SK-N-MC (cell line): ENCODE measurements around the gene NPC1.
"Not testable (repeated sequence)": the region's sequence is repeated elsewhere in the genome, so short reads cannot be mapped to it uniquely, and the experiment has no call there.

ENCODE experiments used
- DNase-seq: peaks from one replicate; pipeline ENCODE4 v3.0.0-alpha.2; 2011; ENCODE audit warnings: low read depth, low spot score
- H3K27ac ChIP-seq: fragments of 200-600 bp; sonication (generic); 2 replicates; pipeline ENCODE4 v1.5.1; 2016; ENCODE audit warnings: mixed run types
- H3K36me3 ChIP-seq: fragments of 200-600 bp; sonication (generic); 2 replicates; pipeline ENCODE4 v1.6.1; 2017; ENCODE audit warnings: antibody characterized with exemption, low read length, mixed read lengths; ENCODE audit not compliant: insufficient read depth
- H3K4me3 ChIP-seq: fragments of 200-600 bp; sonication (generic); 2 replicates; pipeline ENCODE4 v1.5.1; 2016
- H3K9ac ChIP-seq: fragments of 200-600 bp; sonication (generic); 2 replicates; pipeline ENCODE4 v1.8.0; 2017; ENCODE audit warnings: mixed run types, mixed read lengths; ENCODE audit not compliant: insufficient read length
- H3K9me3 ChIP-seq: fragments of 200-600 bp; sonication (generic); 2 replicates; pipeline ENCODE4 v1.6.1; 2017; ENCODE audit warnings: low read depth, mild to moderate bottlenecking, antibody characterized with exemption, low read length, moderate library complexity, mixed read lengths
- EZH2 ChIP-seq: fragments of 200-600 bp; sonication (generic); IDR thresholded peaks from one replicate; pipeline ENCODE4 v1.6.1; 2017; ENCODE audit warnings: antibody characterized with exemption
- FOXP2 ChIP-seq: optimal IDR thresholded peaks from 2 replicates; pipeline ENCODE3; 2011; ENCODE audit warnings: mild to moderate bottlenecking, moderate library complexity; ENCODE audit not compliant: insufficient read depth; ENCODE audit errors: extremely low read length, control extremely low read depth
- POLR2AphosphoS5 ChIP-seq: IDR thresholded peaks from 2 replicates; pipeline ENCODE4 v1.6.1; 2012; ENCODE audit warnings: mild to moderate bottlenecking, low read depth, low read length, borderline replicate concordance

The NPC1 gene

GRCh38 chr18:23502516-23503037 lies 83.7 kb downstream of the NPC1 start:
- H3K27ac ChIP-seq = 0 out of 2 replicates have a peak overlapping the region, but pooled peaks have one; percentile 42
- H3K9me3 ChIP-seq = no peaks in the 10 kb centered on the region
- peak overlapping the region; percentile 88 for H3K9ac ChIP-seq
- TF ChIP-seq FOXP2 (no peak), POLR2AphosphoS5 (no peak), EZH2 (no peak)
- DNase-seq = no peak
- H3K4me3 ChIP-seq = peak overlapping the region; percentile 96
- no peaks in the 10 kb centered on the region for H3K36me3 ChIP-seq

- no peak overlapping the region for H3K9ac ChIP-seq
- no peaks in the 10 kb centered on the region for H3K9me3 ChIP-seq
- H3K27ac ChIP-seq = no peak overlapping the region
- no peak overlapping the region for H3K4me3 ChIP-seq
- H3K36me3 ChIP-seq = no peaks in the 10 kb centered on the region
- TF ChIP-seq POLR2AphosphoS5 (no peak), EZH2 (no peak), FOXP2 (no peak)
- DNase-seq = no peak
Measured at GRCh38 chr18:23501626-23502025, 84.7 kb downstream of the NPC1 start.

DNA sequence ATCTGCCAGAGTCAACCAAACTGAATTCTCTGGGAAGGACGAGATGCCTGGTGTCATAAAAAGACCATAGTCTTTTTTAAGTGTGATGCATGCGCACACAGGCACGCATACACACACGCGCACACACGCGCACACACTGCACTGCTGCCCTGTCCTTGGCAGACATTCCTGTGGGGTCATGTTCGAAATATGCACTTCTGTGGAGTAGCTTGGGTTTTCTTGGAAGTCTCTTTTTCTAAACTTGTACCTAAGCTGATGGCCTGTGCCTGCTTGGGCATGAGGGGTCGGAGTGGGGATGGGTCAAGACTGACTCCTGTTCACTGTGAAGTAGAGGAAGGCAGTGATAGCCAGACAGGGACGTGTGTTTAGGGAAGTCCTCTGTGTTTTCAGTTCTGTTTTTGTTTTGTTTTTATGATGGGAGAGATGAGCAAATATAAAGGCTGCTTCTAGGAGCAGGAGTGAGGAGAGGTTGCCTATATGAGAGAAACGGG lies 87.0 kb downstream of the NPC1 start:
- no peak overlapping the region for H3K9ac ChIP-seq
- TF ChIP-seq FOXP2 (no peak), EZH2 (no peak), POLR2AphosphoS5 (no peak)

DNA sequence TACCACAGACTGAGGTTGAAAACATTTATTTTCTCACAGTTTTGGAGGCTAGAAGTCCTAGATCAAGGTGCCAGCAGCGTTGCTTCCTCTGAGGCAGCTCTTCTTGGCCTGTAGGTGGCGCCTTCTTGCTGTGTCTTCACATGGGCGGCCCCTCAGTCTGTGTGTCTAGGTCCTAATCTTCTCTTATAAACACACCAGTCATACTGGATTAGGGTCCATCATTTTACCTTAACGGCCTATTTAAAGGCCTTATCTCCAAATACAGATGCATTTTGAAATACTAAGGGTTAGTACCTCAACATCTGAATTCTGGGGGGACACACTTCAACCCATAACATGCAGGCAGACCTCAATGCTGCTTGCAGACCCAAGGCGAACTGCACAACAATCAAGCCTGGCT lies 87.4 kb downstream of the NPC1 start:
- Histone ChIP-seq H3K27ac (no peak overlapping the region), H3K9ac (no peak overlapping the region), H3K9me3 (no peaks in the 10 kb centered on the region), H3K36me3 (no peaks in the 10 kb centered on the region), H3K4me3 (no peak overlapping the region)
- no peak for TF ChIP-seq FOXP2
- TF ChIP-seq EZH2 = no peak
- TF ChIP-seq POLR2AphosphoS5 = no peak
- DNase-seq = peak; percentile 48

More for the DNA sequence above, 87.0 kb downstream of the NPC1 start:
- no peak for DNase-seq
- Histone ChIP-seq H3K27ac (no peak overlapping the region), H3K36me3 (no peaks in the 10 kb centered on the region), H3K4me3 (no peak overlapping the region), H3K9me3 (no peaks in the 10 kb centered on the region)

DNA sequence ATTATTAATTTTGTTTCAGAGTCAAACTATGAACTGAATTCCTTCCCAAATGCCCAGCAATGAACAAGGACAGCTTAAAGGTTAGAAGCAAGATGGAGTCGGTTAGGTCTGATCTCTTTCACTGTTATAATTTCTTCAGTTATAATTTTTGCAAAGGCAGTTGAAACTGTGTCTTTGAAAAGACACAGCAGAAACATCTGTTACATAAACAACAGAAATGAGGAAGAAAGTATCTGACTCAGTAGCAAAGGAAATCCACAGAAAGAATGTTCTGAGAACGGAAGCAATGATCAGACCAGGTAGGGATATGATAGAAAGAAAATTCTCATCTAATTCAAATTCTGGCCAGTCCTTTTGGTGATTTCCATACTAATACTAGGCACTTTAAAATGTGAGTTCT lies 88.2 kb downstream of the NPC1 start:
- Histone ChIP-seq H3K27ac (no peak overlapping the region), H3K36me3 (no peaks in the 10 kb centered on the region)

GRCh38 chr18:23495723-23496440 lies 90.4 kb downstream of the NPC1 start:
- H3K9ac ChIP-seq = no peak overlapping the region
- no peak for TF ChIP-seq EZH2
- no peak for TF ChIP-seq FOXP2
- no peak for DNase-seq
- no peaks in the 10 kb centered on the region for H3K9me3 ChIP-seq
- H3K36me3 ChIP-seq = no peaks in the 10 kb centered on the region
- H3K27ac ChIP-seq = no peak overlapping the region
- no peak overlapping the region for H3K4me3 ChIP-seq

More for the DNA sequence above, 88.2 kb downstream of the NPC1 start:
- no peak for DNase-seq
- TF ChIP-seq EZH2 (no peak), FOXP2 (no peak)
- Histone ChIP-seq H3K4me3 (no peak overlapping the region), H3K9me3 (no peaks in the 10 kb centered on the region), H3K9ac (no peak overlapping the region)

DNA sequence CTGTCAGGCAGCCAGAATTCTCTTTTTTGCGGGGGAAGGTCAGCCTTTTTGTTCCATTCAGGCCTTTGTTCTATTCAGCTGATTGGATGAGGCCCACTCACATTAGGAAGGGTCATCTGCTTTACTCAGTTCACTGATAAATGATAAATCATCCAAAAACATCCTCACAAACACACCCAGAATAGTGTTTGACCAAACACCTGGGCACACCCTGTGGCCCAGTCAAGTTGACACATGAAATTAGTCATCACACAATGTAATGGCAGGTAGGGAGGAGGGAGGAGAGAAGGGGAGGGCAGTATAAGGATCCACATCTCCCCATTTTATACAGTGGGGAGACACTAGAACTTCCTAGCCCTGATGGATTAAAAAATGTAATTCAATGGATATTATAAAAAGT lies 91.3 kb downstream of the NPC1 start:
- no peak for DNase-seq
- Histone ChIP-seq H3K9ac (no peak overlapping the region), H3K4me3 (no peak overlapping the region), H3K27ac (no peak overlapping the region), H3K36me3 (no peaks in the 10 kb centered on the region), H3K9me3 (no peaks in the 10 kb centered on the region)
- TF ChIP-seq EZH2 = no peak

GRCh38 chr18:23493654-23494053 lies 92.7 kb downstream of the NPC1 start:
- no peaks in the 10 kb centered on the region for H3K36me3 ChIP-seq
- no peak overlapping the region for H3K4me3 ChIP-seq
- H3K9ac ChIP-seq = no peak overlapping the region
- H3K27ac ChIP-seq = no peak overlapping the region
- no peak for TF ChIP-seq EZH2
- TF ChIP-seq POLR2AphosphoS5 = no peak
- TF ChIP-seq FOXP2 = no peak
- no peak for DNase-seq
- H3K9me3 ChIP-seq = no peaks in the 10 kb centered on the region

GRCh38 chr18:23489586-23489985 lies 96.7 kb downstream of the NPC1 start:
- not testable (repeated sequence) for H3K9ac ChIP-seq, H3K36me3 ChIP-seq, H3K4me3 ChIP-seq, DNase-seq, H3K27ac ChIP-seq, H3K9me3 ChIP-seq
